ENCODE results near the gene NCOA3. TPM values are rescaled to one million over a fixed set of nuclear protein-coding genes. Genes with fewer than 3 reads are reported as not detected.

Gene NCOA3
- total RNA-seq, 1 experiment from 2014 or later, result 31.1 TPM

- no TSS peak for BruUV-seq (replicated peaks)
- Histone ChIP-seq H3K9ac (ENCODE audit: low read length) (no peak overlapping the region), H3K4me2 (ENCODE audit: low read length) (no peak overlapping the region), H3K9me2 (replicated peaks; ENCODE audit: low read length) (no peaks in the 10 kb centered on the region), H3K27me3 (ENCODE audit: low read length) (no peaks in the 10 kb centered on the region), H3K27ac (ENCODE audit: low read length) (no peak overlapping the region), H3K9me3 (ENCODE audit: low read length) (no peaks in the 10 kb centered on the region), H2AFZ (ENCODE audit: low read length) (no peak overlapping the region), H4K20me1 (ENCODE audit: low read length) (no peaks in the 10 kb centered on the region), H3K79me2 (ENCODE audit: low read length) (no peaks in the 10 kb centered on the region), H3K36me3 (ENCODE audit: low read depth, low read length) (peaks cover 70% of the 10 kb centered on the region), H3F3A (ENCODE audit: low read length, unreplicated experiment) (no peaks in the 10 kb centered on the region), H3K4me1 (ENCODE audit: insufficient read depth, low read length) (no peaks in the 10 kb centered on the region), H3K4me3 (ENCODE audit: low read length) (no peak overlapping the region)
- DNase-seq (no peak), ATAC-seq (no peak)
- ChIA-PET CTCF (no interaction called here), POLR2A (ENCODE audit: unreplicated experiment) (no interaction called here)
- intact Hi-C loops (cut with micrococcal nuclease), result loop anchor here (5.0 kb wide), 1 partner anchor 637 kb away; no protein-coding TSS in a partner anchor
- TF ChIP-seq EZH2phosphoT487 (IDR thresholded peaks at IDR 0.05; ENCODE audit: borderline replicate concordance, low read length) (no peak), EZH2 (IDR thresholded peaks at IDR 0.05; ENCODE audit: low read length, unreplicated experiment) (no peak), CTCF (conservative IDR thresholded peaks at IDR 0.05; ENCODE audit: low read depth, low read length) (no peak)
These were observed 158.9 kb downstream of the NCOA3 start for GRCh38 chr20:47660602-47660905.

GRCh38 chr20:47660983-47661700, 159.5 kb downstream of the NCOA3 start:
- DNase-seq (no peak), ATAC-seq (no peak)
- Histone ChIP-seq H3F3A (ENCODE audit: low read length, unreplicated experiment) (no peaks in the 10 kb centered on the region), H3K9ac (ENCODE audit: low read length) (no peak overlapping the region), H3K4me2 (ENCODE audit: low read length) (no peak overlapping the region), H4K20me1 (ENCODE audit: low read length) (no peaks in the 10 kb centered on the region), H3K36me3 (ENCODE audit: low read depth, low read length) (peaks cover 69% of the 10 kb centered on the region), H3K4me1 (ENCODE audit: insufficient read depth, low read length) (no peaks in the 10 kb centered on the region), H3K9me3 (ENCODE audit: low read length) (no peaks in the 10 kb centered on the region), H3K27ac (ENCODE audit: low read length) (no peak overlapping the region), H2AFZ (ENCODE audit: low read length) (no peak overlapping the region), H3K4me3 (ENCODE audit: low read length) (no peak overlapping the region), H3K27me3 (ENCODE audit: low read length) (no peaks in the 10 kb centered on the region), H3K9me2 (replicated peaks; ENCODE audit: low read length) (no peaks in the 10 kb centered on the region), H3K79me2 (ENCODE audit: low read length) (no peaks in the 10 kb centered on the region)
- TF ChIP-seq EZH2 (IDR thresholded peaks at IDR 0.05; ENCODE audit: low read length, unreplicated experiment), result no peak
- TF ChIP-seq EZH2phosphoT487 (IDR thresholded peaks at IDR 0.05; ENCODE audit: borderline replicate concordance, low read length), result no peak
- TF ChIP-seq CTCF (conservative IDR thresholded peaks at IDR 0.05; ENCODE audit: low read depth, low read length), result no peak
- ChIA-PET CTCF (no interaction called here), POLR2A (ENCODE audit: unreplicated experiment) (no interaction called here)
- intact Hi-C loops (cut with micrococcal nuclease), result loop anchor here (5.0 kb wide), 1 partner anchor 636 kb away; no protein-coding TSS in a partner anchor
- BruUV-seq (replicated peaks), result no TSS peak

- CTCF ChIA-PET, result no interaction called here
- no peak overlapping the region for H3K4me2 ChIP-seq (ENCODE audit: low read length)
- H3K9me3 ChIP-seq (ENCODE audit: low read length), result no peaks in the 10 kb centered on the region
- H3K4me1 ChIP-seq (ENCODE audit: insufficient read depth, low read length), result no peaks in the 10 kb centered on the region
- no TSS peak for BruUV-seq (replicated peaks)
- H3K9me2 ChIP-seq (replicated peaks; ENCODE audit: low read length), result no peaks in the 10 kb centered on the region
- no peak for TF ChIP-seq EZH2phosphoT487 (IDR thresholded peaks at IDR 0.05; ENCODE audit: borderline replicate concordance, low read length)
- TF ChIP-seq EZH2 (IDR thresholded peaks at IDR 0.05; ENCODE audit: low read length, unreplicated experiment), result no peak
- no peak for TF ChIP-seq CTCF (conservative IDR thresholded peaks at IDR 0.05; ENCODE audit: low read depth, low read length)
- no peak overlapping the region for H3K4me3 ChIP-seq (ENCODE audit: low read length)
- peaks cover 64% of the 10 kb centered on the region for H3K36me3 ChIP-seq (ENCODE audit: low read depth, low read length)
- H3K27ac ChIP-seq (ENCODE audit: low read length), result no peak overlapping the region
- H3F3A ChIP-seq (ENCODE audit: low read length, unreplicated experiment), result no peaks in the 10 kb centered on the region
- H4K20me1 ChIP-seq (ENCODE audit: low read length), result no peaks in the 10 kb centered on the region
- POLR2A ChIA-PET (ENCODE audit: unreplicated experiment), result no interaction called here
- H3K27me3 ChIP-seq (ENCODE audit: low read length), result no peaks in the 10 kb centered on the region
- no peak overlapping the region for H2AFZ ChIP-seq (ENCODE audit: low read length)
- no peak overlapping the region for H3K9ac ChIP-seq (ENCODE audit: low read length)
- DNase-seq (no peak), ATAC-seq (no peak)
- intact Hi-C loops (cut with micrococcal nuclease), result loop anchor here (2.0 to 5.0 kb wide), 2 partner anchors 636 to 959 kb away; no protein-coding TSS in a partner anchor
- H3K79me2 ChIP-seq (ENCODE audit: low read length), result no peaks in the 10 kb centered on the region
These were observed 160.0 kb downstream of the NCOA3 start for GRCh38 chr20:47661714-47662113.
